HepG2 (cell line): Measurements from ENCODE around the gene ABTB2. TPM values are rescaled to one million over a fixed set of nuclear protein-coding genes. Genes with fewer than 3 reads are reported as not detected.

Experiments
- EED ChIP-seq: sonication (generic); formaldehyde crosslinking; IDR thresholded peaks from 2 replicates; pipeline ENCODE4 v1.5.0; 2020; ENCODE audit warnings: mild to moderate bottlenecking, missing genetic modification reagents
- KAT7 ChIP-seq: IDR thresholded peaks from 2 replicates; pipeline ENCODE4 v1.6.1; 2018; ENCODE audit warnings: borderline replicate concordance, missing compliant biosample characterization
- KLF16 ChIP-seq, 2 experiments: sonication (generic) in 1 of 2; formaldehyde crosslinking in 1 of 2; IDR thresholded peaks; 2 replicates each; pipeline versions ENCODE4 v1.6.1 to v1.8.0; 2016 to 2023; ENCODE audit warnings: missing genetic modification reagents in 2 of 2, missing compliant biosample characterization in 1 of 2
- NFATC3 ChIP-seq: sonication (generic); formaldehyde crosslinking; IDR thresholded peaks from 2 replicates; pipeline ENCODE4 v1.5.1; 2020; ENCODE audit warnings: mild to moderate bottlenecking, missing genetic modification reagents
- NFE2L1 ChIP-seq: sonication (generic); formaldehyde crosslinking; IDR thresholded peaks from 2 replicates; pipeline ENCODE4 v1.4.0; 2020; ENCODE audit warnings: missing genetic modification reagents, mild to moderate bottlenecking, borderline replicate concordance
- ZNF317 ChIP-seq: sonication (generic); formaldehyde crosslinking; IDR thresholded peaks from 2 replicates; pipeline ENCODE4 v1.5.0; 2020; ENCODE audit warnings: mild to moderate bottlenecking, missing genetic modification reagents
- ZNF329 ChIP-seq: sonication (generic); formaldehyde crosslinking; IDR thresholded peaks from 2 replicates; pipeline ENCODE4 v1.9.0; 2021; ENCODE audit warnings: low read depth, mild to moderate bottlenecking, missing genetic modification reagents
- ZNF549 ChIP-seq: sonication (generic); formaldehyde crosslinking; IDR thresholded peaks from 2 replicates; pipeline ENCODE4 v1.5.0; 2020; ENCODE audit warnings: missing genetic modification reagents
- ZNF816 ChIP-seq: sonication (generic); formaldehyde crosslinking; IDR thresholded peaks from 2 replicates; pipeline ENCODE4 v1.8.0; 2022; ENCODE audit warnings: missing genetic modification reagents, mild to moderate bottlenecking, borderline replicate concordance
- polyA plus RNA-seq, 8 experiments: library from polyadenylated mRNA; depleted of rRNA in 3 of 8; stranded (reverse) in 7 of 8; unstranded in 1 of 8; fragments of >200 nt; fragmentation: Illumina TruSeq in 4 of 8; extraction: Trizol in 4 of 8; gene quantifications; 2 replicates each; pipeline versions ENCODE4 v1.2.1 to v1.2.3, GENCODE V29; 2011 to 2016; ENCODE audit warnings: low read depth in 4 of 8, missing spikeins in 1 of 8, mixed read lengths in 1 of 8; ENCODE audit not compliant: insufficient read depth in 1 of 8
- total RNA-seq, 5 experiments: library from RNA; depleted of rRNA; stranded (reverse); fragments of >200 nt; fragmentation: Illumina TruSeq; extraction: Trizol; gene quantifications; 2 replicates each; pipeline ENCODE4 v1.2.3, GENCODE V29; 2016; ENCODE audit warnings: low read depth in 1 of 5
- TF ChIP-seq, protein P1 (sequence below): IDR thresholded peaks from 2 replicates; pipeline ENCODE4 v1.6.1; 2012; ENCODE audit warnings: inconsistent platforms
- TF ChIP-seq, protein P2 (sequence below): IDR thresholded peaks from 2 replicates; pipeline ENCODE4 v1.6.1; 2016; ENCODE audit warnings: control low read depth
- TF ChIP-seq, protein P3 (sequence below): sonication (generic); formaldehyde crosslinking; IDR thresholded peaks from 2 replicates; pipeline ENCODE4 v1.9.0; 2022; ENCODE audit warnings: low read depth, missing genetic modification reagents
- TF ChIP-seq, protein P4 (sequence below): sonication (generic); IDR thresholded peaks from 2 replicates; pipeline ENCODE4 v1.6.1; 2016; ENCODE audit warnings: low read depth, borderline replicate concordance
- TF ChIP-seq, protein P5 (sequence below): sonication (generic); formaldehyde crosslinking; conservative IDR thresholded peaks from 2 replicates; pipeline ENCODE4 v1.8.0; 2022; ENCODE audit warnings: mild to moderate bottlenecking, moderate library complexity, missing genetic modification reagents
- TF ChIP-seq, protein P6 (sequence below): sonication (generic); formaldehyde crosslinking; IDR thresholded peaks from 2 replicates; pipeline ENCODE4 v1.4.0; 2020; ENCODE audit warnings: low read depth, missing genetic modification reagents

ABTB2 gene
- total and polyA plus RNA-seq, 2 of the 13 experiments (the other 11 are each of a cell fraction or from before 2014, with no cell fraction given), result 5.1 to 15.4 TPM

DNA sequence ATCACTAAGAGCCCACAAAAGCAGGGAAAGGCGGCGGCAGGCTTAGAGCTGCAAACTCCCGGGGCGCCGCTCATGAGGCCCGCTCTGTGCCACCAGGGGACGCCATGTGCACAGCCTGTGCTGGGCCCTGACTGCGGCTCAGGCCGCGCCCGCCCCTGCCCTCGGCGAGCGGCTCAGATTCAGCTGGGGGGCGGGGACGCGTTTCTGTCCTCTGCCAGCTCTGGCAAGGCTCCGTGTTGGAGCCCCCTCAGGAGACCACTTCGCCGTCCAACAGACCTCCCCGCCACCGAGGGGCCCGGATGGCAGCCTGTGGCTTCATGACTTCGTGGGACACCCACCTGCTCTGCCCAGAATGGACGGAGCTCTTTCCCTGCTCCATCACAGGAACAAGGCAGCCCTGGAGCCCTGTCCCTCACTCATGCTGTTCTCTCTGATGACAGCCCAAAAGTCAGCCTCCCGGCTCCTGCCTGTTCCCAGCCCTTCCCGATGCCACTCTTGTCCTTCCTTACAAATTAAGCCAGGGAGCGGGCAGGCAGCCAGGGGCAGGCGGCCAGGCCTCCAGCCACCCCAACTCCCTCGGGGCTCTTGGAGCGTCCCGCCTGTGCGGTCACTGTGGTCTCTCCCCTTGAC is 183.3 kb downstream of the ABTB2 start (continued):
- peak; percentile 42; the same call in 1 of the 2 replicates for TF ChIP-seq ZNF317
- TF ChIP-seq, protein P1, sequence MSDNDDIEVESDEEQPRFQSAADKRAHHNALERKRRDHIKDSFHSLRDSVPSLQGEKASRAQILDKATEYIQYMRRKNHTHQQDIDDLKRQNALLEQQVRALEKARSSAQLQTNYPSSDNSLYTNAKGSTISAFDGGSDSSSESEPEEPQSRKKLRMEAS, result peak; percentile 49; the same call in 1 of the 2 replicates
- TF ChIP-seq NFATC3 (CRISPR knock-in tag), result 0 out of 2 replicates have a peak, but pooled peaks have one; percentile 45
- peak; percentile 36; the same call in 1 of the 2 replicates for TF ChIP-seq KAT7
- peak in 1 of 2 experiments; percentile 81; a peak in 2 of 4 replicates for TF ChIP-seq KLF16 (CRISPR knock-in tag; IDR thresholded peaks at IDR 0.05)
- TF ChIP-seq, protein P2, sequence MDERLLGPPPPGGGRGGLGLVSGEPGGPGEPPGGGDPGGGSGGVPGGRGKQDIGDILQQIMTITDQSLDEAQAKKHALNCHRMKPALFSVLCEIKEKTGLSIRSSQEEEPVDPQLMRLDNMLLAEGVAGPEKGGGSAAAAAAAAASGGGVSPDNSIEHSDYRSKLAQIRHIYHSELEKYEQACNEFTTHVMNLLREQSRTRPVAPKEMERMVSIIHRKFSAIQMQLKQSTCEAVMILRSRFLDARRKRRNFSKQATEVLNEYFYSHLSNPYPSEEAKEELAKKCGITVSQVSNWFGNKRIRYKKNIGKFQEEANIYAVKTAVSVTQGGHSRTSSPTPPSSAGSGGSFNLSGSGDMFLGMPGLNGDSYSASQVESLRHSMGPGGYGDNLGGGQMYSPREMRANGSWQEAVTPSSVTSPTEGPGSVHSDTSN, result no peak
- TF ChIP-seq ZNF816 (CRISPR knock-in tag), result no peak
- TF ChIP-seq NFE2L1 (CRISPR knock-in tag), result no peak
- TF ChIP-seq, protein P3, sequence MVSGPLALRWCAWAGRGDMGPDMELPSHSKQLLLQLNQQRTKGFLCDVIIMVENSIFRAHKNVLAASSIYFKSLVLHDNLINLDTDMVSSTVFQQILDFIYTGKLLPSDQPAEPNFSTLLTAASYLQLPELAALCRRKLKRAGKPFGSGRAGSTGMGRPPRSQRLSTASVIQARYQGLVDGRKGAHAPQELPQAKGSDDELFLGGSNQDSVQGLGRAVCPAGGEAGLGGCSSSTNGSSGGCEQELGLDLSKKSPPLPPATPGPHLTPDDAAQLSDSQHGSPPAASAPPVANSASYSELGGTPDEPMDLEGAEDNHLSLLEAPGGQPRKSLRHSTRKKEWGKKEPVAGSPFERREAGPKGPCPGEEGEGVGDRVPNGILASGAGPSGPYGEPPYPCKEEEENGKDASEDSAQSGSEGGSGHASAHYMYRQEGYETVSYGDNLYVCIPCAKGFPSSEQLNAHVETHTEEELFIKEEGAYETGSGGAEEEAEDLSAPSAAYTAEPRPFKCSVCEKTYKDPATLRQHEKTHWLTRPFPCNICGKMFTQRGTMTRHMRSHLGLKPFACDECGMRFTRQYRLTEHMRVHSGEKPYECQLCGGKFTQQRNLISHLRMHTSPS (CRISPR knock-in tag), result 0 out of 2 replicates have a peak, but pooled peaks have one; percentile 19
- no peak for TF ChIP-seq ZNF549 (CRISPR knock-in tag)
- TF ChIP-seq, protein P4, sequence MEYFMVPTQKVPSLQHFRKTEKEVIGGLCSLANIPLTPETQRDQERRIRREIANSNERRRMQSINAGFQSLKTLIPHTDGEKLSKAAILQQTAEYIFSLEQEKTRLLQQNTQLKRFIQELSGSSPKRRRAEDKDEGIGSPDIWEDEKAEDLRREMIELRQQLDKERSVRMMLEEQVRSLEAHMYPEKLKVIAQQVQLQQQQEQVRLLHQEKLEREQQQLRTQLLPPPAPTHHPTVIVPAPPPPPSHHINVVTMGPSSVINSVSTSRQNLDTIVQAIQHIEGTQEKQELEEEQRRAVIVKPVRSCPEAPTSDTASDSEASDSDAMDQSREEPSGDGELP, result peak; percentile 41; the same call in 1 of the 2 replicates
- TF ChIP-seq ZNF329, result peak; percentile 52; the same call in 1 of the 2 replicates
- TF ChIP-seq, protein P5, sequence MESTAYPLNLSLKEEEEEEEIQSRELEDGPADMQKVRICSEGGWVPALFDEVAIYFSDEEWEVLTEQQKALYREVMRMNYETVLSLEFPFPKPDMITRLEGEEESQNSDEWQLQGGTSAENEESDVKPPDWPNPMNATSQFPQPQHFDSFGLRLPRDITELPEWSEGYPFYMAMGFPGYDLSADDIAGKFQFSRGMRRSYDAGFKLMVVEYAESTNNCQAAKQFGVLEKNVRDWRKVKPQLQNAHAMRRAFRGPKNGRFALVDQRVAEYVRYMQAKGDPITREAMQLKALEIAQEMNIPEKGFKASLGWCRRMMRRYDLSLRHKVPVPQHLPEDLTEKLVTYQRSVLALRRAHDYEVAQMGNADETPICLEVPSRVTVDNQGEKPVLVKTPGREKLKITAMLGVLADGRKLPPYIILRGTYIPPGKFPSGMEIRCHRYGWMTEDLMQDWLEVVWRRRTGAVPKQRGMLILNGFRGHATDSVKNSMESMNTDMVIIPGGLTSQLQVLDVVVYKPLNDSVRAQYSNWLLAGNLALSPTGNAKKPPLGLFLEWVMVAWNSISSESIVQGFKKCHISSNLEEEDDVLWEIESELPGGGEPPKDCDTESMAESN (CRISPR knock-in tag), result peak; percentile 85
- TF ChIP-seq, protein P6, sequence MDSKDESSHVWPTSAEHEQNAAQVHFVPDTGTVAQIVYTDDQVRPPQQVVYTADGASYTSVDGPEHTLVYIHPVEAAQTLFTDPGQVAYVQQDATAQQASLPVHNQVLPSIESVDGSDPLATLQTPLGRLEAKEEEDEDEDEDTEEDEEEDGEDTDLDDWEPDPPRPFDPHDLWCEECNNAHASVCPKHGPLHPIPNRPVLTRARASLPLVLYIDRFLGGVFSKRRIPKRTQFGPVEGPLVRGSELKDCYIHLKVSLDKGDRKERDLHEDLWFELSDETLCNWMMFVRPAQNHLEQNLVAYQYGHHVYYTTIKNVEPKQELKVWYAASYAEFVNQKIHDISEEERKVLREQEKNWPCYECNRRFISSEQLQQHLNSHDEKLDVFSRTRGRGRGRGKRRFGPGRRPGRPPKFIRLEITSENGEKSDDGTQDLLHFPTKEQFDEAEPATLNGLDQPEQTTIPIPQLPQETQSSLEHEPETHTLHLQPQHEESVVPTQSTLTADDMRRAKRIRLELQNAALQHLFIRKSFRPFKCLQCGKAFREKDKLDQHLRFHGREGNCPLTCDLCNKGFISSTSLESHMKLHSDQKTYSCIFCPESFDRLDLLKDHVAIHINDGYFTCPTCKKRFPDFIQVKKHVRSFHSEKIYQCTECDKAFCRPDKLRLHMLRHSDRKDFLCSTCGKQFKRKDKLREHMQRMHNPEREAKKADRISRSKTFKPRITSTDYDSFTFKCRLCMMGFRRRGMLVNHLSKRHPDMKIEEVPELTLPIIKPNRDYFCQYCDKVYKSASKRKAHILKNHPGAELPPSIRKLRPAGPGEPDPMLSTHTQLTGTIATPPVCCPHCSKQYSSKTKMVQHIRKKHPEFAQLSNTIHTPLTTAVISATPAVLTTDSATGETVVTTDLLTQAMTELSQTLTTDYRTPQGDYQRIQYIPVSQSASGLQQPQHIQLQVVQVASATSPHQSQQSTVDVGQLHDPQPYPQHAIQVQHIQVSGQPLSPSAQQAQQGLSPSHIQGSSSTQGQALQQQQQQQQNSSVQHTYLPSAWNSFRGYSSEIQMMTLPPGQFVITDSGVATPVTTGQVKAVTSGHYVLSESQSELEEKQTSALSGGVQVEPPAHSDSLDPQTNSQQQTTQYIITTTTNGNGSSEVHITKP, result no peak
- no peak for TF ChIP-seq EED (CRISPR knock-in tag)
